ENCODE results near the gene PCBP3. TPM values are rescaled to one million over a fixed set of nuclear protein-coding genes. Genes with fewer than 3 reads are reported as not detected.

Gene PCBP3
- total RNA-seq, 4 donors from 2014 or later, result 0.13 to 0.26 TPM; not detected in 2

DNA sequence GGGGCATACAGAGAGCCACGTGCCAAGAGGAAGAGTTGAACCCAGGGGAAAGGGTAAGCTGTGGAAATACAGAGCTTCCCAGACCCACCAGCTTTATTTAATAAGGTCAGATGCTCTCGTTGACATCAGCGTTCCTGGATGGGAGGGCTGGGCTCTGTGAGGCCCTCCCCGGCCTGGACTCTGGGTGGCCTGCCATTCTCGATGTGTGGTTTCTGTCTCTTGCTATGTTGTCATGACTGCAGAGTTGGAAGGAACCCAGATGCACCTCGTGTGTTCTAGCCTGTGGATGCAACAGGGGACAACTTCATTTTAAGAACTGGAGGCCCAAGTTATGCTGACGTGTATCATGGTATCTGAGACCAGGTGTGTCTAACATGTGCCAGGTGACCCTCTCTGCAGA is 101.7 kb downstream of the PCBP3 start:
- peaks cover 6 to 11% of the 10 kb centered on the region in 2 donors for H3K4me1 ChIP-seq

DNA sequence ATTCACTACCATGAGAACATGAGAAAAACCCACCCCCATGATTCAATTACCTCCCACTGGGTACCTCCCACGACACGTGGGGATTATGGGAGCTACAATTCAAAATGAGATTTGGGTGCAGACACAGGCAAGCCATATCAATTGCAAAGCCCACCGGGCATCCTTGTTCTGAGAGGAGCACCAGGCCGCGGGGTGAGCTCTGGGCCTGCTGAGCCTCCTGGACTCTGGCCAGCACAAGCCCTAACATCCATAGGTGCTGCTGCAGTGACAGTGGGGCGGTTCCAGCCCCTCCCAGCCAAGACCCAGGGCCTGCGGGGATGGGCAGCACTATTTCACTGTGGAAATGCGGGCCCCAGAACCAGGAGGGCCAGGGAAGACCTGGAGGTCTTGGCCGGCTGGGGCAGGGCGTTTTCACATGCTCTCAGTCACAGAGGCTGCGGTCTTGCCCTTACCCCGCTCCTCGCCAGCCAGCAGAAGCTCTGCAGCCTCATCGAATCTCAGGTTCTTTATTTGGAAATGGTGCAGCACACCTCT is 103.8 kb downstream of the PCBP3 start:
- H3K4me3 ChIP-seq, result no peak overlapping the region
- no peak overlapping the region for H3K27ac ChIP-seq
- peaks cover 6 to 11% of the 10 kb centered on the region in 2 donors for H3K4me1 ChIP-seq
- H3K36me3 ChIP-seq, result no peaks in the 10 kb centered on the region
- DNase-seq (no peak), ATAC-seq (peak in 1 of 2 donors; percentile 33)
- intact Hi-C loops (cut with DNase I; ENCODE audit: low total_unique reads) (no loop called here), in situ Hi-C loops (cut with MboI; ENCODE audit: low sequenced_read_pairs in 4 of 4) (no loop called here)
- no peaks in the 10 kb centered on the region for H3K27me3 ChIP-seq
- TF ChIP-seq CTCF (IDR thresholded peaks at IDR 0.05 in 4 of 5, conservative IDR thresholded peaks at IDR 0.05 in 1 of 5), result no peak
- TF ChIP-seq POLR2A (IDR thresholded peaks at IDR 0.05), result no peak
- no peaks in the 10 kb centered on the region for H3K9me3 ChIP-seq

More for the DNA sequence above, 101.7 kb downstream of the PCBP3 start:
- in situ Hi-C loops (cut with MboI; ENCODE audit: low sequenced_read_pairs in 4 of 4) (no loop called here), intact Hi-C loops (cut with DNase I; ENCODE audit: low total_unique reads) (no loop called here)
- H3K4me3 ChIP-seq, result no peak overlapping the region
- H3K27me3 ChIP-seq, result no peaks in the 10 kb centered on the region
- H3K27ac ChIP-seq, result no peak overlapping the region
- no peak for ATAC-seq
- H3K36me3 ChIP-seq, result no peaks in the 10 kb centered on the region
- TF ChIP-seq CTCF (IDR thresholded peaks at IDR 0.05 in 4 of 5, conservative IDR thresholded peaks at IDR 0.05 in 1 of 5) (no peak), POLR2A (IDR thresholded peaks at IDR 0.05) (no peak)
- DNase-seq, result no peak
- no peaks in the 10 kb centered on the region for H3K9me3 ChIP-seq

- Histone ChIP-seq H3K27ac (no peak overlapping the region), H3K4me3 (no peak overlapping the region), H3K4me1 (peaks cover 6 to 11% of the 10 kb centered on the region in 2 donors), H3K27me3 (no peaks in the 10 kb centered on the region), H3K9me3 (no peaks in the 10 kb centered on the region), H3K36me3 (no peaks in the 10 kb centered on the region)
- no peak for TF ChIP-seq CTCF (IDR thresholded peaks at IDR 0.05 in 4 of 5, conservative IDR thresholded peaks at IDR 0.05 in 1 of 5)
- TF ChIP-seq POLR2A (IDR thresholded peaks at IDR 0.05), result no peak
- in situ Hi-C loops (cut with MboI; ENCODE audit: low sequenced_read_pairs in 4 of 4), result no loop called here
- intact Hi-C loops (cut with DNase I; ENCODE audit: low total_unique reads), result no loop called here
- ATAC-seq, result peak; percentile 84 to 91
- DNase-seq, result peak in 1 of 2 donors; percentile 27
Observed at GRCh38 chr21:45747802-45748445, 104.4 kb downstream of the PCBP3 start.

GRCh38 chr21:45748593-45748992 is 105.1 kb downstream of the PCBP3 start:
- H3K27me3 ChIP-seq, result no peaks in the 10 kb centered on the region
- in situ Hi-C loops (cut with MboI; ENCODE audit: low sequenced_read_pairs in 4 of 4) (no loop called here), intact Hi-C loops (cut with DNase I; ENCODE audit: low total_unique reads) (no loop called here)
- peaks cover 6 to 11% of the 10 kb centered on the region in 2 donors for H3K4me1 ChIP-seq
- H3K36me3 ChIP-seq, result no peaks in the 10 kb centered on the region
- H3K27ac ChIP-seq, result no peak overlapping the region
- no peaks in the 10 kb centered on the region for H3K9me3 ChIP-seq
- DNase-seq (no peak), ATAC-seq (no peak)
- TF ChIP-seq CTCF (IDR thresholded peaks at IDR 0.05 in 4 of 5, conservative IDR thresholded peaks at IDR 0.05 in 1 of 5) (no peak), POLR2A (IDR thresholded peaks at IDR 0.05) (no peak)
- H3K4me3 ChIP-seq, result no peak overlapping the region

All from gastrocnemius medialis (tissue), 4 donors.